ENCODE data around the gene PRAC1. TPM values are rescaled to one million over a fixed set of nuclear protein-coding genes. Genes with fewer than 3 reads are reported as not detected.
A peak's percentile ranks its signal among the peaks of the same experiment; 100 is the strongest.

The PRAC1 gene
- polyA plus RNA-seq, 1 of the 3 experiments (the other 2 are of a cell fraction): not detected

- CTCF ChIA-PET: interaction anchor here (1.3 to 5.3 kb wide), 9 partner anchors 17 to 286 kb away, joined by 3 to 29 read pairs (median 6); no protein-coding TSS in a partner anchor
- peaks cover 100% of the 10 kb centered on the region for H3K27me3 ChIP-seq (ENCODE audit: insufficient read depth)
Observed at GRCh38 chr17:48749621-48750553, 27.6 kb upstream of the PRAC1 start.

GRCh38 chr17:48748718-48749566 is 26.6 kb upstream of the PRAC1 start:
- POLR2A ChIA-PET: no interaction called here
- Histone ChIP-seq H3F3A (replicated peaks; ENCODE audit: insufficient read depth) (no peaks in the 10 kb centered on the region), H3K9ac (no peak overlapping the region), H3K27ac (ENCODE audit: low read depth in 2 of 2, low read length in 1 of 2) (no peak overlapping the region), H2AFZ (ENCODE audit: low read depth) (no peak overlapping the region), H3K4me2 (no peak overlapping the region), H3K27me3 (ENCODE audit: insufficient read depth) (peaks cover 98% of the 10 kb centered on the region), H3K36me3 (replicated peaks in 1 of 2; ENCODE audit: control insufficient read depth in 1 of 2, insufficient read depth in 2 of 2, low read length in 1 of 2) (no peaks in the 10 kb centered on the region), H3K4me3 (ENCODE audit: low read depth in 2 of 2, low read length in 1 of 2) (no peak overlapping the region), H4K20me1 (ENCODE audit: insufficient read depth) (no peaks in the 10 kb centered on the region), H3K9me3 (no peaks in the 10 kb centered on the region; the same call in 1 of the 2 replicates), H3K4me1 (ENCODE audit: control insufficient read depth in 1 of 2, insufficient read depth in 2 of 2, low read depth in 1 of 2, low read length in 1 of 2) (no peaks in the 10 kb centered on the region), H3K79me2 (ENCODE audit: insufficient read depth) (no peaks in the 10 kb centered on the region), H3K9me2 (no peaks in the 10 kb centered on the region)
- CTCF ChIA-PET: interaction anchor here (1.0 to 5.3 kb wide), 8 partner anchors 18 to 287 kb away, joined by 3 to 29 read pairs (median 4); no protein-coding TSS in a partner anchor
- 14% methylated on average over 16 of the region's 16 CpGs for WGBS (ENCODE audit: low lambda C conversion rate)
- no peak for DNase-seq
- no peak for TF ChIP-seq NFIC (IDR thresholded peaks at IDR 0.05; ENCODE audit: borderline replicate concordance)

More at GRCh38 chr17:48749621-48750553, 27.6 kb upstream of the PRAC1 start:
- POLR2A ChIA-PET: no interaction called here
- DNase-seq: no peak
- Histone ChIP-seq H3K79me2 (ENCODE audit: insufficient read depth) (no peaks in the 10 kb centered on the region), H4K20me1 (ENCODE audit: insufficient read depth) (no peaks in the 10 kb centered on the region), H2AFZ (ENCODE audit: low read depth) (no peak overlapping the region), H3F3A (replicated peaks; ENCODE audit: insufficient read depth) (no peaks in the 10 kb centered on the region), H3K4me2 (no peak overlapping the region), H3K9me2 (no peaks in the 10 kb centered on the region), H3K4me1 (ENCODE audit: control insufficient read depth in 1 of 2, insufficient read depth in 2 of 2, low read depth in 1 of 2, low read length in 1 of 2) (no peaks in the 10 kb centered on the region), H3K27ac (ENCODE audit: low read depth in 2 of 2, low read length in 1 of 2) (no peak overlapping the region), H3K9ac (no peak overlapping the region), H3K4me3 (ENCODE audit: low read depth in 2 of 2, low read length in 1 of 2) (no peak overlapping the region), H3K9me3 (no peaks in the 10 kb centered on the region; the same call in 1 of the 2 replicates), H3K36me3 (replicated peaks in 1 of 2; ENCODE audit: control insufficient read depth in 1 of 2, insufficient read depth in 2 of 2, low read length in 1 of 2) (no peaks in the 10 kb centered on the region)
- TF ChIP-seq EZH2phosphoT487 (IDR thresholded peaks at IDR 0.05; ENCODE audit: borderline replicate concordance, low read depth) (peak; percentile 97), IRF3 (IDR thresholded peaks at IDR 0.05; ENCODE audit: low read depth, low read length) (no peak)
- WGBS (ENCODE audit: low lambda C conversion rate): 14% methylated on average over 32 of the region's 32 CpGs

All from SK-N-SH (cell line).